Astrocyte (in vitro differentiated cells and primary cell): ENCODE data around the gene TOX3. TPM values are rescaled to one million over a fixed set of nuclear protein-coding genes. Genes with fewer than 3 reads are reported as not detected.

Source experiments
- DNase-seq: peaks from one replicate; pipeline ENCODE4 v3.0.0-alpha.2; 2010; ENCODE audit warnings: low read depth
- FAIRE-seq: peaks from 2 replicates; lab custom pipeline; 2011; peaks lifted over from hg19 to GRCh38; lab: Jason Lieb, UNC
- H2AFZ ChIP-seq: 2 replicates; pipeline ENCODE4 v1.6.0; 2012; ENCODE audit warnings: low read depth, low read length, inconsistent platforms
- H3K27ac ChIP-seq: 2 replicates; pipeline ENCODE4 v1.5.1; 2011; ENCODE audit warnings: low read depth, low read length, inconsistent platforms
- H3K27me3 ChIP-seq: 2 replicates; pipeline ENCODE4 v1.6.0; 2011; ENCODE audit warnings: low read length, inconsistent platforms; ENCODE audit not compliant: insufficient read depth
- H3K36me3 ChIP-seq: 2 replicates; pipeline ENCODE4 v1.5.1; 2011; ENCODE audit warnings: low read length, inconsistent platforms; ENCODE audit not compliant: insufficient read depth
- H3K4me1 ChIP-seq: 2 replicates; pipeline ENCODE4 v1.5.1; 2011; ENCODE audit warnings: low read length, inconsistent platforms; ENCODE audit not compliant: insufficient read depth
- H3K4me2 ChIP-seq: 2 replicates; pipeline ENCODE4 v1.6.0; 2012; ENCODE audit warnings: low read length, inconsistent platforms
- H3K4me3 ChIP-seq: 2 replicates; pipeline ENCODE4 v1.5.1; 2011; ENCODE audit warnings: low read depth, mild to moderate bottlenecking, low read length, inconsistent platforms; ENCODE audit not compliant: insufficient read depth
- H3K79me2 ChIP-seq: 2 replicates; pipeline ENCODE4 v1.6.0; 2012; ENCODE audit warnings: mild to moderate bottlenecking, low read length, inconsistent platforms; ENCODE audit not compliant: insufficient read depth
- H3K9ac ChIP-seq: 2 replicates; pipeline ENCODE4 v1.6.0; 2012; ENCODE audit warnings: mild to moderate bottlenecking, low read length, inconsistent platforms
- H3K9me3 ChIP-seq: 2 replicates; pipeline ENCODE4 v1.5.1; 2012; ENCODE audit warnings: low read depth, mild to moderate bottlenecking, low read length, inconsistent platforms; ENCODE audit not compliant: insufficient read depth
- H4K20me1 ChIP-seq: 2 replicates; pipeline ENCODE4 v1.6.0; 2012; ENCODE audit warnings: low read length, inconsistent platforms; ENCODE audit not compliant: insufficient read depth
- H3K27ac Mint-ChIP-seq: one replicate; pipeline ENCODE4 v1.8.0; 2021; ENCODE audit warnings: mild to moderate bottlenecking, mixed read lengths; ENCODE audit not compliant: unreplicated experiment
- H3K27me3 Mint-ChIP-seq: one replicate; pipeline ENCODE4 v1.8.0; 2021; ENCODE audit warnings: low read depth, mixed read lengths; ENCODE audit not compliant: unreplicated experiment
- H3K36me3 Mint-ChIP-seq: one replicate; pipeline ENCODE4 v1.8.0; 2021; ENCODE audit warnings: low read depth, mixed read lengths; ENCODE audit not compliant: unreplicated experiment
- H3K4me1 Mint-ChIP-seq: one replicate; pipeline ENCODE4 v1.8.0; 2021; ENCODE audit warnings: low read depth, mixed read lengths; ENCODE audit not compliant: unreplicated experiment
- H3K4me3 Mint-ChIP-seq: one replicate; pipeline ENCODE4 v1.8.0; 2021; ENCODE audit warnings: mild to moderate bottlenecking, moderate library complexity, mixed read lengths; ENCODE audit not compliant: unreplicated experiment
- H3K9me3 Mint-ChIP-seq: one replicate; pipeline ENCODE4 v1.8.0; 2021; ENCODE audit warnings: mild to moderate bottlenecking, mixed read lengths; ENCODE audit not compliant: unreplicated experiment
- CTCF ChIP-seq: IDR thresholded peaks from 2 replicates; pipeline ENCODE4 v1.5.1; 2011; ENCODE audit warnings: low read depth, mild to moderate bottlenecking, inconsistent platforms, low read length, moderate library complexity; ENCODE audit not compliant: insufficient read depth
- EZH2 ChIP-seq: IDR thresholded peaks from 2 replicates; pipeline ENCODE4 v1.6.1; 2012; ENCODE audit warnings: mild to moderate bottlenecking, low read length, inconsistent platforms; ENCODE audit not compliant: insufficient read depth
- total RNA-seq: library from RNA; stranded (reverse); gene quantifications from 2 replicates; pipeline ENCODE4 v1.2.1, GENCODE V29; 2021

TOX3 gene
- total RNA-seq, 1 donor from 2014 or later, result 2.3 TPM

- H2AFZ ChIP-seq, result no peak overlapping the region
- no peak overlapping the region for H3K4me3 Mint-ChIP-seq
- no peaks in the 10 kb centered on the region for H3K27me3 ChIP-seq
- no peak for FAIRE-seq
- no peaks in the 10 kb centered on the region for H3K9me3 Mint-ChIP-seq
- no peak overlapping the region for H3K9ac ChIP-seq
- no peaks in the 10 kb centered on the region for H3K4me1 ChIP-seq
- H3K79me2 ChIP-seq, result no peaks in the 10 kb centered on the region
- no peak for DNase-seq
- H3K4me1 Mint-ChIP-seq, result no peaks in the 10 kb centered on the region
- no peaks in the 10 kb centered on the region for H3K36me3 Mint-ChIP-seq
- H3K27ac Mint-ChIP-seq, result no peak overlapping the region
- H3K9me3 ChIP-seq, result no peaks in the 10 kb centered on the region
- no peaks in the 10 kb centered on the region for H3K27me3 Mint-ChIP-seq
- no peak overlapping the region for H3K4me3 ChIP-seq
- no peaks in the 10 kb centered on the region for H4K20me1 ChIP-seq
- no peaks in the 10 kb centered on the region for H3K36me3 ChIP-seq
- H3K27ac ChIP-seq, result no peak overlapping the region
- no peak overlapping the region for H3K4me2 ChIP-seq
- TF ChIP-seq EZH2, result no peak
- TF ChIP-seq CTCF, result no peak
These were observed 45.1 kb upstream of the TOX3 start for GRCh38 chr16:52591934-52592592.

- Mint-ChIP-seq H3K27ac (no peak overlapping the region), H3K4me1 (no peaks in the 10 kb centered on the region), H3K36me3 (no peaks in the 10 kb centered on the region), H3K4me3 (no peak overlapping the region), H3K9me3 (no peaks in the 10 kb centered on the region), H3K27me3 (no peaks in the 10 kb centered on the region)
- Histone ChIP-seq H3K27me3 (no peaks in the 10 kb centered on the region), H2AFZ (no peak overlapping the region), H3K79me2 (no peaks in the 10 kb centered on the region), H3K4me3 (no peak overlapping the region), H4K20me1 (no peaks in the 10 kb centered on the region), H3K36me3 (no peaks in the 10 kb centered on the region), H3K4me2 (no peak overlapping the region), H3K27ac (no peak overlapping the region), H3K9ac (no peak overlapping the region), H3K4me1 (no peaks in the 10 kb centered on the region), H3K9me3 (no peaks in the 10 kb centered on the region)
- no peak for TF ChIP-seq EZH2
- no peak for TF ChIP-seq CTCF
- DNase-seq (no peak), FAIRE-seq (no peak)
These were observed 44.5 kb upstream of the TOX3 start for GRCh38 chr16:52591471-52591870.

- H3K27ac ChIP-seq, result no peak overlapping the region
- H3K4me1 ChIP-seq, result no peaks in the 10 kb centered on the region
- no peaks in the 10 kb centered on the region for H3K36me3 Mint-ChIP-seq
- H3K4me3 ChIP-seq, result no peak overlapping the region
- H3K4me2 ChIP-seq, result no peak overlapping the region
- H3K9me3 Mint-ChIP-seq, result no peaks in the 10 kb centered on the region
- no peaks in the 10 kb centered on the region for H4K20me1 ChIP-seq
- H2AFZ ChIP-seq, result no peak overlapping the region
- no peak overlapping the region for H3K9ac ChIP-seq
- no peaks in the 10 kb centered on the region for H3K4me1 Mint-ChIP-seq
- no peak overlapping the region for H3K27ac Mint-ChIP-seq
- no peaks in the 10 kb centered on the region for H3K36me3 ChIP-seq
- TF ChIP-seq CTCF, result no peak
- no peak for TF ChIP-seq EZH2
- H3K4me3 Mint-ChIP-seq, result no peak overlapping the region
- no peak for DNase-seq
- no peaks in the 10 kb centered on the region for H3K9me3 ChIP-seq
- no peaks in the 10 kb centered on the region for H3K79me2 ChIP-seq
- FAIRE-seq, result no peak
- H3K27me3 Mint-ChIP-seq, result no peaks in the 10 kb centered on the region
- no peaks in the 10 kb centered on the region for H3K27me3 ChIP-seq
These were observed 39.2 kb upstream of the TOX3 start for GRCh38 chr16:52586159-52586558.
